Immature natural killer cell (primary cell): ENCODE measurements around the gene MTF2. TPM values are rescaled to one million over a fixed set of nuclear protein-coding genes. Genes with fewer than 3 reads are reported as not detected.

Experiments
- DNase-seq, 3 donors: peaks; one replicate each; pipeline ENCODE4 v3.0.0; 2022; ENCODE audit warnings: mixed read lengths in 1 of 3
- H3K27ac Mint-ChIP-seq, 6 donors: one replicate each; pipeline ENCODE4 v1.8.0; 2020; ENCODE audit warnings: mixed read lengths in 6 of 6, mild to moderate bottlenecking in 5 of 6, inconsistent platforms in 4 of 6, moderate library complexity in 3 of 6
- H3K27me3 Mint-ChIP-seq, 3 donors: one replicate each; pipeline ENCODE4 v1.8.0; 2020 to 2021; ENCODE audit warnings: low read depth in 3 of 3, mild to moderate bottlenecking in 3 of 3, mixed read lengths in 3 of 3, moderate library complexity in 3 of 3, inconsistent platforms in 1 of 3
- H3K36me3 Mint-ChIP-seq, 3 donors: one replicate each; pipeline ENCODE4 v1.8.0; 2020; ENCODE audit warnings: mixed read lengths in 3 of 3, inconsistent platforms in 2 of 3, mild to moderate bottlenecking in 2 of 3
- H3K4me1 Mint-ChIP-seq, 2 donors: one replicate each; pipeline ENCODE4 v1.8.0; 2020; ENCODE audit warnings: inconsistent platforms in 2 of 2, mild to moderate bottlenecking in 2 of 2, mixed read lengths in 2 of 2, moderate library complexity in 1 of 2
- H3K4me3 Mint-ChIP-seq, 5 donors: one replicate each; pipeline ENCODE4 v1.8.0; 2020; ENCODE audit warnings: mild to moderate bottlenecking in 5 of 5, mixed read lengths in 5 of 5, inconsistent platforms in 3 of 5, moderate library complexity in 3 of 5
- H3K9me3 Mint-ChIP-seq, 6 donors: one replicate each; pipeline ENCODE4 v1.8.0; 2020; ENCODE audit warnings: mild to moderate bottlenecking in 6 of 6, mixed read lengths in 6 of 6, inconsistent platforms in 4 of 6, moderate library complexity in 3 of 6
- polyA plus RNA-seq, 3 donors: library from polyadenylated mRNA; unstranded; fragments of 300-500 nt; fragmentation: Illumina TruSeq; gene quantifications; one replicate each; pipeline ENCODE4 v1.2.3, GENCODE V29; 2021

Gene MTF2
- polyA plus RNA-seq, 3 donors from 2014 or later = 50.1 to 101 (median 74.9) TPM

DNA sequence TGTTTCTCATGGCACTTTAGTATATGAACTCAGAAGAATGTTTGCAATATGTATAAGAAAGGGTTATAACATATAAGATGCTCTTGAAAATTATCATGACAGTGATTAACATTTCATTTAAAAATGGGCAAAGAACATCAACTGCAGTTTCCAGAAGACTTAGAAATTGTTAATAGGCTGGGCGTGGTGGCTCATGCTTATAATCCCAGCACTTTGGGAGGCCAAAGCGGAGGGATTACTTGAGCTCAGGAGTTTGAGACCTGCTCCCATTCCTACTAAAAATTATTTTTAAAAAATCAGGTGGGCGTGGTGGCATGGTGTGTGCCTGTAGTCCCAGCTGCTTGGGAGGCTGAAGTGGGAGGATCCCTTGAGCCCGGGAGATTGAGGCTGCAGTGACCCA, 23.1 kb downstream of the MTF2 start:
- H3K27me3 Mint-ChIP-seq = peaks cover 0 to 3% (median 0%) of the 10 kb centered on the region in 3 donors
- no peaks in the 10 kb centered on the region for H3K9me3 Mint-ChIP-seq
- H3K4me3 Mint-ChIP-seq = no peak overlapping the region
- H3K4me1 Mint-ChIP-seq = peaks cover 38 to 82% of the 10 kb centered on the region in 2 donors
- peaks cover 4 to 15% (median 11%) of the 10 kb centered on the region in 3 donors for H3K36me3 Mint-ChIP-seq
- DNase-seq = no peak
- H3K27ac Mint-ChIP-seq = peak overlapping the region in 1 of 6 donors; percentile 18

DNA sequence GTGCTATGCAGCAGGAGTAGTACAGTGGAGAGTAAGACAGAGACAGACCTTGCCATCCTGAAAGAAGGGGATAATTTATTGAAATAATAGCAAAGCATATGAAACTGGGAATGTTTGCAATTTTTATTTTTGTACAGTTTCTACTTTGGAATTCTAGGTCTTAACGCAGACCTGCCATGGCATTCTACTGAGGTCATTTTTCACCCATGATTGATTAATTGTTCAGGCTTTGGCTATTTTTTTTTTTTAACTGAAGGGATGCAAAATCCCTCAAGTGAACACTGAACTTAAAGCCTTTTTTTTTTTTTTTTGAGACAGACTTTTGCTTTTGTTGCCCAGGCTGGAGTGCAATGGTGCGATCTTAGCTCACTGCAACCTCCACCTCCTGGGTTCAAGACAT, 27.1 kb downstream of the MTF2 start:
- Mint-ChIP-seq H3K4me1 (peaks cover 34 to 79% of the 10 kb centered on the region in 2 donors), H3K4me3 (no peak overlapping the region), H3K27ac (peak overlapping the region in 1 of 6 donors; percentile 15), H3K9me3 (peaks cover 0 to 9% (median 3%) of the 10 kb centered on the region in 6 donors), H3K36me3 (peaks cover 20 to 37% (median 26%) of the 10 kb centered on the region in 3 donors), H3K27me3 (peaks cover 0 to 3% (median 0%) of the 10 kb centered on the region in 3 donors)
- DNase-seq = no peak

DNA sequence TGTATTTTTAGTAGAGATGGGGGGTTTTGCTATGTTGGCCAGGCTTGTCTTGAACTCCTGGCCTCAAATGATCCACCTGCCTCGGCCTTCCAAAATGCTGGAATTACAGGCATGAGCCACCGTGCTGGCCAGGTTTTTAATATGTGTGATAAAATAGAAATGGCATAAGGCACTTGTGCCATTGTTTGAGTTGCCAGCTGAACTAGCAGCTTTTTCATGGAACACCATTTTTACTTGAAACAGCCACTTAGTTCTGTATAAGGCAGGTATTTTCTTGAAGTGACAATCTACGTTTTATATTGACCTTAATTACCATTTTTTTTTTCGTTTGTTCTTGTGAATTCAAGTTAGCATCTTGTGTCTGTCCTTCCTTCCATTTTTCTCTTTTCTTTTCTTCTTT, 28.3 kb downstream of the MTF2 start:
- H3K4me3 Mint-ChIP-seq = no peak overlapping the region
- H3K9me3 Mint-ChIP-seq = peaks cover 0 to 9% (median 3%) of the 10 kb centered on the region in 6 donors
- H3K27me3 Mint-ChIP-seq = peaks cover 0 to 3% (median 0%) of the 10 kb centered on the region in 3 donors
- H3K36me3 Mint-ChIP-seq = peaks cover 20 to 37% (median 25%) of the 10 kb centered on the region in 3 donors
- H3K4me1 Mint-ChIP-seq = peaks cover 30 to 82% of the 10 kb centered on the region in 2 donors
- no peak for DNase-seq
- H3K27ac Mint-ChIP-seq = no peak overlapping the region

GRCh38 chr1:93108335-93108734, 29.3 kb downstream of the MTF2 start:
- Mint-ChIP-seq H3K27me3 (peaks cover 0 to 2% (median 0%) of the 10 kb centered on the region in 3 donors), H3K9me3 (peaks cover 0 to 9% (median 3%) of the 10 kb centered on the region in 6 donors), H3K4me1 (peaks cover 31 to 85% of the 10 kb centered on the region in 2 donors), H3K36me3 (peaks cover 20 to 37% (median 23%) of the 10 kb centered on the region in 3 donors), H3K27ac (peak overlapping the region in 3 of 6 donors; percentile 4 to 46 (median 31)), H3K4me3 (peak overlapping the region in 1 of 5 donors; percentile 7)
- no peak for DNase-seq

DNA sequence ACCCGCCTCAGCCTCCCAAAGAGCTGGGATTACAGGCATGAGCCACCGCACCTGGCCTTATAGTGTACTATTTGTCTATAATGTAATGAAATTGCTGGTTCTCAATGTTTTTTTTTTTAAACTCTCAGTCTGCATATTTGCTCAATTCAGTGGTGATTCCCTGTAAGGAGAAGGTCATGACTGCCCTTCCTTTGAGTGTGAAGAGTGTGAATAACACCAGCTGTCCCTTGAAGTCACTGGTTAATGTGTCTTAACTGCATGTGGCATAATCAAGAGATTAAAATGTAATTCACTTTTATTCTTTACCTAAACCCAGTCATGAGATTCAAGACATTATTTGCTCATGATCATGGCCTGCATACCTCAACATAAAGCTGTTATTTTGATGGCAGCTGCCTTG, 30.5 kb downstream of the MTF2 start:
- Mint-ChIP-seq H3K27me3 (peaks cover 0 to 2% (median 0%) of the 10 kb centered on the region in 3 donors), H3K36me3 (peaks cover 19 to 37% (median 20%) of the 10 kb centered on the region in 3 donors), H3K9me3 (peaks cover 0 to 9% (median 3%) of the 10 kb centered on the region in 6 donors), H3K4me1 (peaks cover 28 to 84% of the 10 kb centered on the region in 2 donors), H3K4me3 (peak overlapping the region in 2 of 5 donors; percentile 12 to 27), H3K27ac (no peak overlapping the region)
- DNase-seq = no peak

DNA sequence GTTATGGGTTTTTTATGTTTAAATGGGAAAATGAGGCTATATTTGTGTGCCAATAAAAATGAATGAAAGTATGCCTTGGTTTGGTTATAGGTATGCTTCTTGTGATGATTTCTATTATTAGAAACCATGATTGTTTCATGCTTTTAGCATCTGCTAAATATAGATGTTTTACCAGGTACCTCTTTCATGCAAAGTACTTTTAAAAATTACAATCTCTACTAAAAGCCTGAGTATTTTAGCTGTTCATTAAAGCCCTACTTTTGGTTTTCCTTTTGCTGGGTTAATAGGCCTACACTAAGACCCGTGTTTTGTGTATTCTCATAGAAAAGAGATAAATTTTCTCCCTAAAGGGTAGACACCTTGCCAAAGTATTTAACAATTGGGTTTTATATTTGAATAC, 32.0 kb downstream of the MTF2 start:
- peaks cover 23 to 32% (median 24%) of the 10 kb centered on the region in 3 donors for H3K36me3 Mint-ChIP-seq
- H3K4me3 Mint-ChIP-seq = no peak overlapping the region
- H3K27ac Mint-ChIP-seq = no peak overlapping the region
- H3K9me3 Mint-ChIP-seq = peaks cover 0 to 9% (median 3%) of the 10 kb centered on the region in 6 donors
- DNase-seq = no peak
- no peaks in the 10 kb centered on the region for H3K27me3 Mint-ChIP-seq
- peaks cover 26 to 70% of the 10 kb centered on the region in 2 donors for H3K4me1 Mint-ChIP-seq

DNA sequence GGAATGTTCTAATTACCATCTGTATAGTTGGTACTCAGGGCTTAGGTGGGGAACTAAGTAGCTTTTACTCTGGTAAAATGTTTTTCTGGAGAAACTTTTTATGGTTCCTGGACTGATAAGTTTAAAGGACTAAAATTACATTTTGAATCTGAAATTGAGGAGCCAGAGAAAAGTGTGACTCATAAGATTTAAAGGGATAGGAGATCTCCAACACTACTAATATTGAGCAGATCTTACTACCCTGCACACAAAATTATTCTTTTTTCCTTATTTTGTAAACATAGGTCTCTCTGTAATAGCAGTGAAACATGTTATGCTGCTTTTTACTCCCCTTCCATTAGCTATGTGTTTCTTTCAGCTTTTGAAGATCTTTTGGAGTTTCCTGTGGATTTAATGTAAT, 32.5 kb downstream of the MTF2 start:
- Mint-ChIP-seq H3K27ac (peak overlapping the region in 4 of 6 donors; percentile 17 to 51 (median 32)), H3K4me1 (peaks cover 26 to 68% of the 10 kb centered on the region in 2 donors), H3K36me3 (peaks cover 23 to 36% (median 24%) of the 10 kb centered on the region in 3 donors), H3K4me3 (no peak overlapping the region), H3K9me3 (peaks cover 0 to 9% (median 3%) of the 10 kb centered on the region in 6 donors), H3K27me3 (no peaks in the 10 kb centered on the region)
- DNase-seq = no peak

DNA sequence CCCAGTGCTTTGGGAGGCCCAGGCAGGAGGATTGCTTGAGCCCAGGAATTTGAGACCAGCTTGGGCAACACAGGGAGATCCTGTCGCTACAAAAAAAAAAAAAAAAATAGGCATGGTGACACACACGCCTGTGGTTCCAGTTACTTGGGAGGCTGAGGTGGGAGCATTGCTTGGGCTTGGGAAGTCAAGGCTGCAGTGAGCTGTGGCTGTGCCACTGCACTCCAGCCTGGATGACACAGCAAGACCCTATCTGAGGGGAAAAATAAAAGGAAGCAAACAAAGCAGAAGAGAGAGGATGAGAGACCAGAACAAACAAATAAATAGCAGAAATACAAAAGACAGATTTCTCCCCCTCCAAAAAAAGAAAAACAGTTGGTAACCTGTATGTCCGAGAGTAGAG, 34.0 kb downstream of the MTF2 start:
- Mint-ChIP-seq H3K27me3 (no peaks in the 10 kb centered on the region), H3K9me3 (peaks cover 0 to 8% (median 2%) of the 10 kb centered on the region in 6 donors), H3K27ac (no peak overlapping the region), H3K4me3 (no peak overlapping the region), H3K4me1 (peaks cover 26 to 55% of the 10 kb centered on the region in 2 donors), H3K36me3 (peaks cover 12 to 27% (median 17%) of the 10 kb centered on the region in 3 donors)
- no peak for DNase-seq

- Mint-ChIP-seq H3K27me3 (no peaks in the 10 kb centered on the region), H3K4me1 (peaks cover 19 to 44% of the 10 kb centered on the region in 2 donors)
These were observed 35.3 kb downstream of the MTF2 start for GRCh38 chr1:93114391-93114790.

DNA sequence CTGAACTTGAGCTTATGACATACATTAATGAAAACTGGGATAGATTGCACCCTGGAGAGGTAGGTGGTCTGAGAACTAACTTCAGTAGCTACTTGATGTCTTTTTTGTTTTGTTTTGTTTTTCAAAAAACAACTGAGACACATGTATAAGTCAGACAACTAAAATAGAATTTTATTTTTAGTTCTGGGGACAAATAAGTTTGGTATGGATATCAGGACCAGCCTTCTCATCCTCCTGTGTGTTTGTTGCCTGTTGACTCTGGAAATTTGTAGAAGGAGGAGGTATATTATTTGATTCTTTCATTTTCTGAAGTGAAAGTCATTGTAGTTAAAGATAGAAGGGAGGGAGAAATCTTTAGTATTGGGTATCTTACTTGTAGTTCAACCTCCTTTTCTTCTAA, 41.5 kb downstream of the MTF2 start:
- H3K27me3 Mint-ChIP-seq = peaks cover 0 to 2% (median 1%) of the 10 kb centered on the region in 3 donors
- H3K27ac Mint-ChIP-seq = peak overlapping the region in 3 of 6 donors; percentile 8 to 49 (median 17)
- no peaks in the 10 kb centered on the region for H3K9me3 Mint-ChIP-seq
- DNase-seq = no peak
- H3K4me1 Mint-ChIP-seq = peaks cover 0 to 13% of the 10 kb centered on the region in 2 donors
- peaks cover 9 to 24% (median 14%) of the 10 kb centered on the region in 3 donors for H3K36me3 Mint-ChIP-seq
- no peak overlapping the region for H3K4me3 Mint-ChIP-seq

More at GRCh38 chr1:93114391-93114790, 35.3 kb downstream of the MTF2 start:
- DNase-seq = no peak
- Mint-ChIP-seq H3K27ac (no peak overlapping the region), H3K9me3 (no peaks in the 10 kb centered on the region), H3K4me3 (no peak overlapping the region), H3K36me3 (peaks cover 8 to 24% (median 9%) of the 10 kb centered on the region in 3 donors)

GRCh38 chr1:93123201-93123783, 44.2 kb downstream of the MTF2 start:
- H3K4me1 Mint-ChIP-seq = peaks cover 0 to 13% of the 10 kb centered on the region in 2 donors
- peaks cover 9 to 13% (median 12%) of the 10 kb centered on the region in 3 donors for H3K36me3 Mint-ChIP-seq
- no peak overlapping the region for H3K27ac Mint-ChIP-seq
- no peak overlapping the region for H3K4me3 Mint-ChIP-seq
- DNase-seq = no peak
- peaks cover 0 to 2% (median 1%) of the 10 kb centered on the region in 3 donors for H3K27me3 Mint-ChIP-seq
- no peaks in the 10 kb centered on the region for H3K9me3 Mint-ChIP-seq

- H3K4me1 Mint-ChIP-seq = peaks cover 0 to 13% of the 10 kb centered on the region in 2 donors
- H3K36me3 Mint-ChIP-seq = peaks cover 4 to 12% (median 6%) of the 10 kb centered on the region in 3 donors
- no peaks in the 10 kb centered on the region for H3K9me3 Mint-ChIP-seq
- H3K4me3 Mint-ChIP-seq = no peak overlapping the region
- peaks cover 0 to 2% (median 1%) of the 10 kb centered on the region in 3 donors for H3K27me3 Mint-ChIP-seq
- no peak overlapping the region for H3K27ac Mint-ChIP-seq
- DNase-seq = no peak
These were observed 45.7 kb downstream of the MTF2 start for GRCh38 chr1:93124556-93125355.

DNA sequence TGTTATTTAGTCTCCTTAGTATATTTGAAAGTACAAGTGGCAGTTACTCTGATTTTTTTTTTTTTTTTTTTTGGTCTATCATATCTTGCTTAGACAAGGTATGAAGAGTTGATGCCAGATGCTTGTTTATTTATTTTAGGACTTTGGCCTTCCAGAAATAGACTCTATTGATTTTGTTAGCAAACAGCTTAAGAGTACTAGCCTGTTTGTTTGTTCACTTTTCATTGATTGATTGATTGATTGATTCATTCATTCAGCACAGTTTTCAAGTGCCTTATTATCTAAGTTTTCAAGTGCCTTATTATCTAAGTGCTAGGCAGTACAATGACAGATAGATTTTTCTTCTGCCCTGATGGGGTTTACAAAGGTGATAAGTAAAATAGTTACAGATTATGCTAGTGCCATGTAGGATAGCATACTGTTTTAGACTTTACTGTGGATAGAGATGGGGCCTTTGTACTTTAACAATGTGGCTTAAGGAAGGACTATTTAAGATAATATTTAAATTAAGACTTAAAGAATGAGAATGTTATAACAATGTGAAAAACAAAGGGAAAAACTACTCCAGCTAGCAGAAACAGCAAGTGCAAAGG, 50.5 kb downstream of the MTF2 start:
- no peaks in the 10 kb centered on the region for H3K9me3 Mint-ChIP-seq
- no peaks in the 10 kb centered on the region for H3K27me3 Mint-ChIP-seq
- H3K4me1 Mint-ChIP-seq = peaks cover 0 to 9% of the 10 kb centered on the region in 2 donors
- no peak for DNase-seq
- H3K4me3 Mint-ChIP-seq = no peak overlapping the region
- peaks cover 0 to 7% (median 0%) of the 10 kb centered on the region in 3 donors for H3K36me3 Mint-ChIP-seq
- no peak overlapping the region for H3K27ac Mint-ChIP-seq
